ENCODE results near the gene NSUN5.
"Not testable (repeated sequence)": the region's sequence is repeated elsewhere in the genome, so short reads cannot be mapped to it uniquely, and the experiment has no call there.

Gene NSUN5

GRCh38 chr7:73277210-73277609 is 31.4 kb downstream of the NSUN5 start:
- H3K27ac ChIP-seq; H3K36me3 ChIP-seq; DNase-seq; H3K4me3 ChIP-seq (ENCODE audit: low read depth, low read length); H3K9me3 ChIP-seq (ENCODE audit: severe bottlenecking); H3K27me3 ChIP-seq (ENCODE audit: insufficient read depth, low read depth, severe bottlenecking): not testable (repeated sequence)

GRCh38 chr7:73267813-73268212 is 40.8 kb downstream of the NSUN5 start:
- not testable (repeated sequence) for DNase-seq; H3K9me3 ChIP-seq (ENCODE audit: severe bottlenecking); H3K27me3 ChIP-seq (ENCODE audit: insufficient read depth, low read depth, severe bottlenecking); H3K36me3 ChIP-seq; H3K4me3 ChIP-seq (ENCODE audit: low read depth, low read length); H3K27ac ChIP-seq

- not testable (repeated sequence) for H3K36me3 ChIP-seq; H3K27ac ChIP-seq; H3K4me3 ChIP-seq (ENCODE audit: low read depth, low read length); H3K9me3 ChIP-seq (ENCODE audit: severe bottlenecking); DNase-seq; H3K27me3 ChIP-seq (ENCODE audit: insufficient read depth, low read depth, severe bottlenecking)
These were observed 41.8 kb downstream of the NSUN5 start for GRCh38 chr7:73266719-73267368.

- not testable (repeated sequence) for H3K27ac ChIP-seq; H3K27me3 ChIP-seq (ENCODE audit: insufficient read depth, low read depth, severe bottlenecking); H3K4me3 ChIP-seq (ENCODE audit: low read depth, low read length); H3K9me3 ChIP-seq (ENCODE audit: severe bottlenecking); DNase-seq; H3K36me3 ChIP-seq
These were observed 46.2 kb downstream of the NSUN5 start for GRCh38 chr7:73262416-73262815.

Measured in WERI-Rb-1 (cell line).